GM10847 (cell line): ENCODE data around the gene SMIM5.

Source experiments
- POLR2A ChIP-seq: IDR thresholded peaks from 2 replicates; pipeline ENCODE4 v1.6.1; 2011; ENCODE audit not compliant: insufficient read length; ENCODE audit errors: extremely low read depth

SMIM5 gene

DNA sequence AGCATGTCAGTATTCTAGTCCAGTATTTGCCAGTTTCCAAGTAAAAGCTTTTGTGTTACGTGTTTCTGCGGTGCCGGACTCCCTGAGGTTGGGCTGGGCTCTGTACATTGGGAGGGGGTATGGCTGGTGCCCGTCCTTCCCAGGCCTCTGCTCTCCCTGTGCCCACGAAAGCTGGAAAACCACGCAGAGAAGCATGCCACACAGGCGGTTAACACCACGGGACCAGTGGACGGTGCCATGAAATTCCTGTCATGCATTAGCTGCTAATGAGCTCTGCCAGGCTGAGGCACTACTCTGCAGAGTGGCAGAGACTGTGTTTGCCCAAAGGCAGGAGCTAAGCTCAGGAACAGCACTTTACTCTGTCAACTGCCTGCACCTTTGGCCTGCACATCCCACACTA, 8.1 kb downstream of the SMIM5 start:
- no peak for TF ChIP-seq POLR2A

DNA sequence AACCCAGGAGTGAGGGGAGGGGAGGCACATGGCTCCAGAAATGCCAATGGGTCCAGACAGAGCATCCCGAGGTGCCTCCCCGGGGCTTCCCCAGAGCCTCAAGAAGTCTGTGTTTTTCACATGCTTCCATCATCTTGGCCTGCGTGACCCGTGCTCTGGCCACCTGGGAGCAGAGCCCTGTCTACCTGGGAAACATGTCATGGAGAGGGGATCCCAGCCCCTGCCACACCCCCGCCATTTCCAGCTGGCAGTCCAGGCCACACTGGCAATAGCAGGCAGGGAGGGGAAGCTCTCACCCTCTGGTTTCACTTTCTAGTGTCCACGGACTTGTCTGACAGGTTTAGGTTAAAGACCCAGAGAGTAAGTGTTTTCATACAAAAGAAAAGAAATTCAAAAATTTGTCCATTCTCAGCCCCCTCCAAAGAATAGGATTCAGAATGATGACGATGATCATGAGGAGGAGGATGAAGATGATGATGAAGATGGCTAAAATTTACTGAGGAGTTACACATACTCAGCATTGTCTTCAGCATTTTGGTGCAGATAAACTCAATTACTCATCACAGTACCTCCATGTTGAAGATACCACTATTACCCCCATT, 9.0 kb downstream of the SMIM5 start:
- TF ChIP-seq POLR2A: no peak

GRCh38 chr17:75642784-75643642, 9.8 kb downstream of the SMIM5 start:
- no peak for TF ChIP-seq POLR2A

DNA sequence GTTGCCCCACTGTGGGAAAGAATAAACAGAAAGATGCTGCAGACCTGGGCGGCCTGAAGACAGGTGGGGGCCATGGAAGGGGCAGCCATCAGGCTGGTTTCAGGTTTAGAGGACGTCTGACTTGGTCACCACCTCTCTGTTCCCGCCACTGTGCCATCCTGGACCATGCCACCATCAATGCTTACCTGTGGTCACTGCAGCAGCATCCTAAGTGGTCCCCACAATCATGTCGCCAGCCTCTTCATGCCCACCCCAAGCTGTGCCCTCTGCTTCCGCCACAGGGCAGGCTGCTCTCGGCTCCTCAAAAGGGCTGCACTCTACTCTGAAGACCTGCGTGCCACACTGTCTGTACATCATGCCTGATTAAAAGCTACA, 10.4 kb downstream of the SMIM5 start:
- no peak for TF ChIP-seq POLR2A

DNA sequence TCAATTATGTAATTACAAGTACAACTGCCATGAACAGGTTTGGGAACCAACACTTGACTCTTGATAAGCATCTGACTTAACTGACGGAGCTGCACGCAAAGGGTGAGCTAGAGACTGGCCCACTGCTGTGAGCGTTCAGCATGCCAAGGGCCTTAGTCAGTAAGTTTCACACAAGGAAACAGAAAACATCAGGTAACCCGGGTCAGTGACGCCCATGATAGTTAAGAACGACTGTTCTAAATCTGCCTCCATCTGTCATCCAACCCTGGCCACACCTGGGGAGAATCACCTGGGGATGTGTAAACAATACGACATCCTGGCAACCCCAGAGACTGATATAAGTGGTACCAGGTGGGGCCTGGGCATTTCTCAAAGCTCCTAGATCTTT, 12.3 kb downstream of the SMIM5 start:
- TF ChIP-seq POLR2A: no peak

DNA sequence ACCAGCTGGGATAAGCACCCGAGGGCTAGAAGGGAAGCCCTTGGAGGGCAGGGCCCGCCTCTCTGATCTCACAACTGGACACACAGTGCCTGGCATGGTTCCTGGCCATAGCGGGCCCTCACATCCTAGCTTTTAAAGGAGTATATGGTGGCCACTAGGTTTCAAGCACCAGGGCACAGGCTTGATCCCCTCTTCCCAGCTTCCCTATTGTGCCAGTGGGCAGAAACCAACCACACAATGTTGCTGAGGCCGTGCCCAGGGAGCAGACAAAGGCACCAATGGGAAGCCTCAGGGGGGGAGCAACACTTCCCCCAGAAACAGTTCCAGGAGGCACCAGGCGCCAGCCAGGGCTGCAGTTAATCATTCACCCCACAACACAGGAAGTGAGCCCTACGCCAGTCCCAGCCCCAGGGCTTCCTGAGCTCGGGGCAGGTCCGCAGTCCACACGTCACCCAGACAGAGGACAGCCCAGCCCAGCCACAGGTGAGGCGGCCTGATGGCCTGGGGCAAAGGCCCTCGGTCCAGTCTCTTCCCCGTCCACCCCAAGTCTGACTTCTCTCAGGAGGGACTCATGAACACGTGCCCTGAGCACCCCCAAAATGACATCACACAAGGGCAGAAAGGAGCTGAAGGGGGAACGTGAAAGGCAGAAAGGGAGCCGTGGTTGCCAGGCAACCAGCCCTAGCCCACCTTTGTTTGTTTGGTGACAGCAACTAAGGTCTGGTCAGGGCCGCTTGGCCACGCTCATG, 12.8 kb downstream of the SMIM5 start:
- peak; percentile 24 for TF ChIP-seq POLR2A

GRCh38 chr17:75646638-75646992, 13.4 kb downstream of the SMIM5 start:
- TF ChIP-seq POLR2A: no peak

GRCh38 chr17:75647061-75647460, 13.8 kb downstream of the SMIM5 start:
- no peak for TF ChIP-seq POLR2A

GRCh38 chr17:75647921-75648320, 14.7 kb downstream of the SMIM5 start:
- TF ChIP-seq POLR2A: no peak

DNA sequence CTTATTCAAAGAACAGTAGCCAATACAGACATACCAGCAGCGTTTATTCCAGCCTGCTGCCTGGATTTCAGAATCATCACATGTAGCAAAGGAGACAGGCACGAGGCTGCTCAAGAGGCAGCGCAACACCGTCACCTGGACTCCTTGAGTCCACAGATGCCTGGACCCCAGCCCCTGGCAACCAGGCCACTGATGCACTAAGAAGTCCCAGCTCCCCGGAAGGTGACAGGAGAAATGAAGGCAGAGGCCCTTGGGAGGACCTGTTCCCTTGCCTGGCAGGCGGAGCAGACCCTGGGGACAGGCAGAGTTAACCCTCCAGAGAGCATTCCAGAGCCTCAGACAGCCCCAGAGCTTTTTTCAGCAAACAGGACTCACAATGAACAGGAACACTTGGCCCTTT, 16.5 kb downstream of the SMIM5 start:
- no peak for TF ChIP-seq POLR2A

GRCh38 chr17:75650874-75651273, 17.6 kb downstream of the SMIM5 start:
- TF ChIP-seq POLR2A: no peak

DNA sequence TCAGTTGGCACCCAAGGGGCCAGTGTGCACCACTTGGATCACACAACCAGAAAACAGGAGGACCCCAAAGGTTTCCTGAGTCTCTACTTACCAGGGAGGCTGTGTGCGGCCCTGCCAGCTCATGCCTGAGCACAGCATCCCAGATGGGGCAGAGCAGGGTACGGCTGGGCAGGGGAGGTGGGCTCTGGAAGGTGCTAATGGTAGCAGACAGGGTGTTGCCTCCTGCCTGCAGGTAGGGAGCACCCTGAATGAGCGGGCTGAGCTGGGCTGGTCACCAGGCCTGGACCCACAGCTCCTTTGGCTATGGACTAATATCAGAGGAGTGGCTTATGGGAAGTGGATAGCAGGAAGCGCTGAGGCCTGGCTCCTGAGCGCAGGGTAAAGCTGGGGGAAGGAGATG, 19.1 kb downstream of the SMIM5 start:
- TF ChIP-seq POLR2A: no peak

GRCh38 chr17:75652934-75653549, 19.8 kb downstream of the SMIM5 start:
- no peak for TF ChIP-seq POLR2A

GRCh38 chr17:75654176-75654575, 20.9 kb downstream of the SMIM5 start:
- TF ChIP-seq POLR2A: no peak

GRCh38 chr17:75658237-75658636, 25.0 kb downstream of the SMIM5 start:
- no peak for TF ChIP-seq POLR2A

- no peak for TF ChIP-seq POLR2A
Observed at GRCh38 chr17:75661531-75661930, 28.3 kb downstream of the SMIM5 start.

- TF ChIP-seq POLR2A: no peak
Observed at GRCh38 chr17:75662511-75662910, 29.3 kb downstream of the SMIM5 start.
